GM12878 (cell line): ENCODE results near the gene GAS2L2. TPM values are rescaled to one million over a fixed set of nuclear protein-coding genes. Genes with fewer than 3 reads are reported as not detected.

Experiments used
- ATAC-seq: fragments of 200-7000 bp; cut with Tn5 transposase; 3 replicates; pipeline ENCODE4 v1.9.1; 2020; ENCODE audit warnings: mild to moderate bottlenecking, moderate library complexity
- BruUV-seq: library from RNA; stranded (reverse); fragments of 400-500 nt; replicated peaks from 2 replicates; lab custom pipeline; 2021; lab: Mats Ljungman, UMichigan
- CTCF ChIA-PET: fragments of 300-600 bp; sonication (Branson Sonifier 250); formaldehyde crosslinking; extraction: SDS; loops from one replicate; lab custom pipeline; 2021; ENCODE audit warnings: inconsistent platforms; lab: Yijun Ruan, JAX
- POLR2A ChIA-PET: fragments of 350-600 bp; formaldehyde crosslinking; extraction: SDS; loops from one replicate; lab custom pipeline; 2021; ENCODE audit warnings: inconsistent platforms; lab: Charles Lee
- RAD21 ChIA-PET: fragments of 300-600 bp; sonication (Branson Sonifier 250); formaldehyde crosslinking; loops from one replicate; lab custom pipeline; 2023; ENCODE audit warnings: antibody characterized with exemption; ENCODE audit not compliant: unreplicated experiment; lab: Charles Lee
- SMC1A ChIA-PET: fragments of 300-600 bp; sonication (Branson Sonifier 250); formaldehyde crosslinking; loops from one replicate; lab custom pipeline; 2023; ENCODE audit not compliant: unreplicated experiment, uncharacterized antibody; lab: Charles Lee
- DNase-seq: peaks from one replicate; pipeline ENCODE4 v3.0.0-alpha.2; 2011; ENCODE audit warnings: low read depth, low spot score
- FAIRE-seq: peaks from 3 replicates; lab custom pipeline; 2011; peaks lifted over from hg19 to GRCh38; lab: Jason Lieb, UNC
- H2AFZ ChIP-seq: 2 replicates; pipeline ENCODE4 v1.6.0; 2011; ENCODE audit warnings: low read depth, low read length, control low read depth; ENCODE audit not compliant: control insufficient read depth
- H3K27ac ChIP-seq: 2 replicates; pipeline ENCODE4 v1.5.1; 2011; ENCODE audit warnings: control low read depth; ENCODE audit not compliant: control insufficient read depth, insufficient read depth
- H3K27me3 ChIP-seq, 2 experiments: replicated peaks in 1 of 2; 2 replicates each; pipeline versions ENCODE4 v1.6.0 to v1.6.1; 2011; ENCODE audit warnings: low read length in 1 of 2; ENCODE audit not compliant: control insufficient read depth in 2 of 2, insufficient read depth in 2 of 2
- H3K36me3 ChIP-seq, 2 experiments: 2 replicates each; pipeline ENCODE4 v1.5.1; 2011; ENCODE audit warnings: low read length in 1 of 2; ENCODE audit not compliant: control insufficient read depth in 2 of 2, insufficient read depth in 2 of 2
- H3K4me1 ChIP-seq: 2 replicates; pipeline ENCODE4 v1.6.1; 2011; ENCODE audit warnings: mild to moderate bottlenecking, low read length, moderate library complexity, mixed read lengths; ENCODE audit not compliant: control insufficient read depth, insufficient read depth
- H3K4me2 ChIP-seq: 2 replicates; pipeline ENCODE4 v1.6.0; 2011; ENCODE audit warnings: control low read depth; ENCODE audit not compliant: control insufficient read depth, insufficient read depth
- H3K4me3 ChIP-seq: fragments of 200-600 bp; sonication (generic); 2 replicates; pipeline ENCODE4 v1.5.1; 2016
- H3K79me2 ChIP-seq: 2 replicates; pipeline ENCODE4 v1.6.0; 2011; ENCODE audit warnings: low read length; ENCODE audit not compliant: control insufficient read depth, insufficient read depth
- H3K9ac ChIP-seq: 2 replicates; pipeline ENCODE4 v1.8.0; 2011; ENCODE audit warnings: low read length, control low read depth, mixed read lengths; ENCODE audit not compliant: control insufficient read depth, insufficient read depth
- H3K9me3 ChIP-seq: replicated peaks from 3 replicates; pipeline ENCODE4 v1.5.1; 2011; ENCODE audit warnings: mild to moderate bottlenecking, low read length; ENCODE audit not compliant: control insufficient read depth, insufficient read depth
- H4K20me1 ChIP-seq: 2 replicates; pipeline ENCODE4 v1.6.0; 2011; ENCODE audit not compliant: control insufficient read depth, insufficient read depth
- BCLAF1 ChIP-seq: fragments of 450-650 bp; IDR thresholded peaks from 2 replicates; pipeline ENCODE4 v1.6.1; 2017; ENCODE audit warnings: antibody characterized with exemption, mild to moderate bottlenecking, moderate library complexity
- CREB1 ChIP-seq: IDR thresholded peaks from 2 replicates; pipeline ENCODE4 v1.6.1; 2012; ENCODE audit warnings: low read depth, mild to moderate bottlenecking, inconsistent platforms
- CTCF ChIP-seq, 3 experiments: IDR thresholded peaks in 2 of 3; conservative IDR thresholded peaks in 1 of 3; 2 replicates each; pipeline ENCODE4 v1.5.1; 2011; ENCODE audit warnings: low read depth in 3 of 3, low read length in 3 of 3, mild to moderate bottlenecking in 3 of 3, control low read depth in 2 of 3, moderate library complexity in 2 of 3, inconsistent platforms in 1 of 3, mixed read lengths in 1 of 3; ENCODE audit not compliant: control insufficient read depth in 2 of 3, insufficient read depth in 1 of 3; ENCODE audit errors: extremely low read depth in 1 of 3
- NFYA ChIP-seq: IDR thresholded peaks from 2 replicates; pipeline ENCODE4 v1.6.1; 2011; ENCODE audit warnings: low read depth, mild to moderate bottlenecking, low read length, improper control_type of control experiment, borderline replicate concordance
- POU2F2 ChIP-seq: IDR thresholded peaks from 3 replicates; pipeline ENCODE4 v1.6.1; 2011; ENCODE audit warnings: low read depth, mild to moderate bottlenecking, low read length, borderline replicate concordance
- WGBS: methylation state at CpG from one replicate; pipeline ENCODE4 v1.1.6; 2016; ENCODE audit warnings: low lambda C conversion rate; ENCODE audit not compliant: insufficient replicate concordance, insufficient coverage; ENCODE audit errors: missing lambda C conversion rate; 5-methylcytosine and 5-hydroxymethylcytosine counted together
- in situ Hi-C: fragments of 300-500 bp; cut with MboI; formaldehyde crosslinking; loops from 9 replicates; pipeline ENCODE4 v1.14.3; 2018; ENCODE audit warnings: mixed read lengths
- intact Hi-C: fragments of 100-400 bp; cut with micrococcal nuclease; formaldehyde crosslinking; loops from one replicate; pipeline ENCODE4 v1.14.2; 2022; ENCODE audit not compliant: unreplicated experiment
- polyA plus RNA-seq, 11 experiments: library from polyadenylated mRNA; depleted of rRNA in 4 of 11; unstranded in 6 of 11; stranded (reverse) in 5 of 11; fragments of >200 nt; fragmentation: Nextera tagmentation in 4 of 11; fragmentation: Illumina TruSeq in 1 of 11; extraction: Ambion mirVana in 4 of 11; extraction: Trizol in 1 of 11; gene quantifications; 1 replicate in 1 of 11; 2 replicates in 10 of 11; pipeline versions ENCODE4 v1.2.1 to v1.2.3, GENCODE V29; 2011 to 2016; ENCODE audit warnings: inconsistent platforms in 2 of 11, missing spikeins in 2 of 11, low read depth in 1 of 11
- total RNA-seq, 4 experiments: library from RNA; depleted of rRNA in 3 of 4; stranded (reverse); fragments of >200 nt in 3 of 4; fragmentation: Illumina TruSeq in 1 of 4; extraction: Trizol in 1 of 4; gene quantifications; 2 replicates each; pipeline versions ENCODE4 v1.2.1 to v1.2.3, GENCODE V29; 2013 to 2021

GAS2L2 gene
- total and polyA plus RNA-seq, 10 of the 15 experiments (the other 5 are each of a cell fraction or from before 2014, with no cell fraction given) = 0.01 TPM; not detected in 9

GRCh38 chr17:35778641-35779196, 25.7 kb upstream of the GAS2L2 start (continued):
- TF ChIP-seq BCLAF1 = no peak
- TF ChIP-seq CREB1 = no peak
- no peak for TF ChIP-seq CTCF (IDR thresholded peaks at IDR 0.05 in 2 of 3, conservative IDR thresholded peaks at IDR 0.05 in 1 of 3; ENCODE audit: control insufficient read depth in 2 of 3, extremely low read depth in 1 of 3, insufficient read depth in 1 of 3, low read depth in 3 of 3, low read length in 3 of 3)

GRCh38 chr17:35775583-35775982, 22.5 kb upstream of the GAS2L2 start:
- intact Hi-C loops = no loop called here

More at GRCh38 chr17:35775583-35775982, 22.5 kb upstream of the GAS2L2 start:
- no peak overlapping the region for H2AFZ ChIP-seq
- no peaks in the 10 kb centered on the region for H3K36me3 ChIP-seq
- no peak overlapping the region for H3K9ac ChIP-seq
- H3K79me2 ChIP-seq = no peaks in the 10 kb centered on the region
- no peak overlapping the region for H3K27ac ChIP-seq
- no TSS peak for BruUV-seq
- peaks cover 3 to 5% of the 10 kb centered on the region in 2 experiments for H3K27me3 ChIP-seq
- FAIRE-seq (no peak), ATAC-seq (no peak), DNase-seq (no peak)
- in situ Hi-C loops = no loop called here
- WGBS = 11% methylated on average over 6 of the region's 6 CpGs
- no peaks in the 10 kb centered on the region for H4K20me1 ChIP-seq
- ChIA-PET RAD21 (no interaction called here), CTCF (interaction anchor here (1.0 kb wide), 1 partner anchor 11 kb away, joined by 5 read pairs; no protein-coding TSS in a partner anchor), POLR2A (no interaction called here), SMC1A (interaction anchor here (1.2 kb wide), 1 partner anchor 33 kb away, joined by 3 read pairs; the partner anchor contains the start of gene TAF15)
- H3K4me1 ChIP-seq = no peaks in the 10 kb centered on the region
- H3K4me2 ChIP-seq = no peak overlapping the region
- no peaks in the 10 kb centered on the region for H3K9me3 ChIP-seq
- no peak overlapping the region for H3K4me3 ChIP-seq
- no peak for TF ChIP-seq POU2F2
- no peak for TF ChIP-seq NFYA
